22Rv1 (cell line): Measurements from ENCODE around the gene MICU1.
"Not testable (repeated sequence)": the region's sequence is repeated elsewhere in the genome, so short reads cannot be mapped to it uniquely, and the experiment has no call there.

Experiments
- H3K27ac ChIP-seq: fragments of 450-650 bp; 2 replicates; pipeline ENCODE4 v1.5.1; 2017
- CTCF ChIP-seq: fragments of 450-650 bp; IDR thresholded peaks from 2 replicates; pipeline ENCODE4 v1.5.1; 2017; ENCODE audit warnings: mild to moderate bottlenecking
- ZFX ChIP-seq: fragments of 450-650 bp; IDR thresholded peaks from 2 replicates; pipeline ENCODE4 v1.6.1; 2017; ENCODE audit warnings: antibody characterized with exemption, borderline replicate concordance

The MICU1 gene

GRCh38 chr10:72659694-72660093 is 33.8 kb upstream of the MICU1 start:
- no peak for TF ChIP-seq ZFX
- TF ChIP-seq CTCF = no peak
- H3K27ac ChIP-seq = no peak overlapping the region

- no peak overlapping the region for H3K27ac ChIP-seq
- TF ChIP-seq ZFX = no peak
- no peak for TF ChIP-seq CTCF
Measured at GRCh38 chr10:72658696-72659400, 33.0 kb upstream of the MICU1 start.

GRCh38 chr10:72654720-72655119 is 28.8 kb upstream of the MICU1 start:
- TF ChIP-seq ZFX (no peak), CTCF (no peak)
- no peak overlapping the region for H3K27ac ChIP-seq

- no peak overlapping the region for H3K27ac ChIP-seq
- TF ChIP-seq ZFX (no peak), CTCF (no peak)
Measured at GRCh38 chr10:72653383-72654096, 27.7 kb upstream of the MICU1 start.

- no peak for TF ChIP-seq ZFX
- no peak for TF ChIP-seq CTCF
- H3K27ac ChIP-seq = no peak overlapping the region
Measured at GRCh38 chr10:72649291-72649690, 23.4 kb upstream of the MICU1 start.

GRCh38 chr10:72648301-72648700 is 22.4 kb upstream of the MICU1 start:
- H3K27ac ChIP-seq = no peak overlapping the region
- TF ChIP-seq CTCF = no peak
- no peak for TF ChIP-seq ZFX

- not testable (repeated sequence) for H3K27ac ChIP-seq
Measured at GRCh38 chr10:72646971-72647370, 21.1 kb upstream of the MICU1 start.
